Measurements from ENCODE around the gene RAB11FIP5. TPM values are rescaled to one million over a fixed set of nuclear protein-coding genes. Genes with fewer than 3 reads are reported as not detected.
A peak's percentile ranks its signal among the peaks of the same experiment; 100 is the strongest.

The RAB11FIP5 gene
- total and polyA plus RNA-seq, 2 of the 4 experiments (the other 2 are of a cell fraction) = 21.5 to 34.5 TPM

GRCh38 chr2:73142937-73143336 is 30.2 kb upstream of the RAB11FIP5 start:
- Histone ChIP-seq H3K14ac (replicated peaks; ENCODE audit: low read depth, low read length) (no peak overlapping the region), H3K79me1 (ENCODE audit: low read depth in 1 of 2, low read length in 2 of 2) (no peaks in the 10 kb centered on the region), H3K4ac (ENCODE audit: low read depth, low read length) (no peak overlapping the region), H3K9ac (ENCODE audit: low read depth, low read length) (no peak overlapping the region), H2BK5ac (ENCODE audit: low read depth, low read length, poor library complexity, severe bottlenecking) (no peak overlapping the region), H2AK9ac (replicated peaks; ENCODE audit: low read depth, low read length, poor library complexity) (no peak overlapping the region), H3K36me3 (ENCODE audit: control insufficient read depth, insufficient read depth, low read length) (no peaks in the 10 kb centered on the region), H3K18ac (ENCODE audit: low read depth, low read length) (no peak overlapping the region), H3K27ac (ENCODE audit: insufficient read depth, low read length) (no peak overlapping the region), H2BK15ac (ENCODE audit: low read depth, low read length) (no peak overlapping the region), H3K4me2 (ENCODE audit: low read depth, low read length) (peak overlapping the region; percentile 47), H4K8ac (ENCODE audit: low read depth in 2 of 2, low read length in 2 of 2) (no peak overlapping the region), H3K9me3 (ENCODE audit: control insufficient read depth, insufficient read depth, low read length) (0 out of 2 replicates have a peak, but pooled peaks cover 2% of the 10 kb centered on the region), H4K20me1 (ENCODE audit: insufficient read depth, low read length) (no peaks in the 10 kb centered on the region), H2AK5ac (ENCODE audit: low read depth, low read length) (no peak overlapping the region), H3K4me1 (ENCODE audit: control insufficient read depth, insufficient read depth, low read length) (peaks cover 3% of the 10 kb centered on the region; the same call in 1 of the 2 replicates), H3K9me1 (ENCODE audit: insufficient read depth, low read length) (no peaks in the 10 kb centered on the region; the same call in 1 of the 2 replicates), H4K91ac (ENCODE audit: insufficient read depth, low read depth, low read length) (no peak overlapping the region), H2BK20ac (ENCODE audit: low read depth, low read length) (no peak overlapping the region), H2BK120ac (ENCODE audit: low read depth, low read length) (no peak overlapping the region), H3K4me3 (ENCODE audit: insufficient read depth, low read depth, low read length) (no peak overlapping the region), H3K27me3 (ENCODE audit: control insufficient read depth, insufficient read depth, low read length) (peaks cover 4% of the 10 kb centered on the region), H2AFZ (replicated peaks; ENCODE audit: low read length, poor library complexity) (peak overlapping the region; percentile 36), H4K5ac (ENCODE audit: low read depth, low read length) (no peak overlapping the region), H3K23ac (ENCODE audit: low read depth, low read length) (no peak overlapping the region), H3K56ac (ENCODE audit: extremely low read depth, insufficient read depth, low read length) (no peak overlapping the region)
- WGBS, 2 experiments (ENCODE audit: extremely low coverage in 2 of 2, insufficient read length in 1 of 2) = no CpG with 5 or more reads among the region's 2 CpGs
- ChIA-PET CTCF (interaction anchor here (0.6 kb wide), 1 partner anchor 151 kb away, joined by 3 read pairs; no protein-coding TSS in a partner anchor), POLR2A (ENCODE audit: unreplicated experiment) (no interaction called here)
- TF ChIP-seq RFX5 (IDR thresholded peaks at IDR 0.05; ENCODE audit: low read depth, low read length) (no peak), RAD21 (IDR thresholded peaks at IDR 0.05; ENCODE audit: low read length) (no peak), BHLHE40 (IDR thresholded peaks at IDR 0.05; ENCODE audit: low read depth, low read length) (no peak), SMC3 (IDR thresholded peaks at IDR 0.05; ENCODE audit: low read depth, low read length) (no peak), CHD1 (IDR thresholded peaks at IDR 0.05; ENCODE audit: low read depth, low read length) (no peak), POLR2A (IDR thresholded peaks at IDR 0.05; ENCODE audit: low read depth, low read length) (no peak), FOS (IDR thresholded peaks at IDR 0.05; ENCODE audit: low read depth, low read length) (no peak), MAFK (IDR thresholded peaks at IDR 0.05; ENCODE audit: low read depth, low read length) (no peak), CEBPB (IDR thresholded peaks at IDR 0.05; ENCODE audit: low read depth, low read length) (no peak), MAZ (IDR thresholded peaks at IDR 0.05; ENCODE audit: borderline replicate concordance, low read depth, low read length) (no peak), MXI1 (IDR thresholded peaks at IDR 0.05; ENCODE audit: borderline replicate concordance, low read depth, low read length) (no peak), NFE2L2 (IDR thresholded peaks at IDR 0.05; ENCODE audit: low read depth, low read length) (no peak), USF2 (IDR thresholded peaks at IDR 0.05; ENCODE audit: low read depth, low read length) (no peak), RCOR1 (IDR thresholded peaks at IDR 0.05; ENCODE audit: insufficient replicate concordance, low read length) (no peak)
- TF ChIP-seq, protein P1, sequence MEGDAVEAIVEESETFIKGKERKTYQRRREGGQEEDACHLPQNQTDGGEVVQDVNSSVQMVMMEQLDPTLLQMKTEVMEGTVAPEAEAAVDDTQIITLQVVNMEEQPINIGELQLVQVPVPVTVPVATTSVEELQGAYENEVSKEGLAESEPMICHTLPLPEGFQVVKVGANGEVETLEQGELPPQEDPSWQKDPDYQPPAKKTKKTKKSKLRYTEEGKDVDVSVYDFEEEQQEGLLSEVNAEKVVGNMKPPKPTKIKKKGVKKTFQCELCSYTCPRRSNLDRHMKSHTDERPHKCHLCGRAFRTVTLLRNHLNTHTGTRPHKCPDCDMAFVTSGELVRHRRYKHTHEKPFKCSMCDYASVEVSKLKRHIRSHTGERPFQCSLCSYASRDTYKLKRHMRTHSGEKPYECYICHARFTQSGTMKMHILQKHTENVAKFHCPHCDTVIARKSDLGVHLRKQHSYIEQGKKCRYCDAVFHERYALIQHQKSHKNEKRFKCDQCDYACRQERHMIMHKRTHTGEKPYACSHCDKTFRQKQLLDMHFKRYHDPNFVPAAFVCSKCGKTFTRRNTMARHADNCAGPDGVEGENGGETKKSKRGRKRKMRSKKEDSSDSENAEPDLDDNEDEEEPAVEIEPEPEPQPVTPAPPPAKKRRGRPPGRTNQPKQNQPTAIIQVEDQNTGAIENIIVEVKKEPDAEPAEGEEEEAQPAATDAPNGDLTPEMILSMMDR (conservative IDR thresholded peaks at IDR 0.05; ENCODE audit: low read depth, low read length) = no peak
- TF ChIP-seq, protein P2, sequence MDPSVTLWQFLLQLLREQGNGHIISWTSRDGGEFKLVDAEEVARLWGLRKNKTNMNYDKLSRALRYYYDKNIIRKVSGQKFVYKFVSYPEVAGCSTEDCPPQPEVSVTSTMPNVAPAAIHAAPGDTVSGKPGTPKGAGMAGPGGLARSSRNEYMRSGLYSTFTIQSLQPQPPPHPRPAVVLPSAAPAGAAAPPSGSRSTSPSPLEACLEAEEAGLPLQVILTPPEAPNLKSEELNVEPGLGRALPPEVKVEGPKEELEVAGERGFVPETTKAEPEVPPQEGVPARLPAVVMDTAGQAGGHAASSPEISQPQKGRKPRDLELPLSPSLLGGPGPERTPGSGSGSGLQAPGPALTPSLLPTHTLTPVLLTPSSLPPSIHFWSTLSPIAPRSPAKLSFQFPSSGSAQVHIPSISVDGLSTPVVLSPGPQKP (IDR thresholded peaks at IDR 0.05; ENCODE audit: borderline replicate concordance, low read depth, low read length) = no peak
- dilution Hi-C loops (cut with HindIII; ENCODE audit: low sequenced_read_pairs, unreplicated experiment) (no loop called here), in situ Hi-C loops (cut with MboI; ENCODE audit: low sequenced_read_pairs) (no loop called here), intact Hi-C loops (cut with micrococcal nuclease) (no loop called here)
- BruUV-seq (replicated peaks) = no TSS peak
- no peak for DNase-seq
- no peak; the same call in 1 of the 2 replicates for ATAC-seq (ENCODE audit: low read depth)
